CD4-positive, alpha-beta T cell treated with Interleukin-17A for 4 hours (primary cell): Measurements from ENCODE around the gene CHCHD4.

Source experiments
- DNase-seq: peaks from one replicate; pipeline ENCODE4 v3.0.0-alpha.2; 2020; ENCODE audit warnings: mixed read lengths

The CHCHD4 gene

DNA sequence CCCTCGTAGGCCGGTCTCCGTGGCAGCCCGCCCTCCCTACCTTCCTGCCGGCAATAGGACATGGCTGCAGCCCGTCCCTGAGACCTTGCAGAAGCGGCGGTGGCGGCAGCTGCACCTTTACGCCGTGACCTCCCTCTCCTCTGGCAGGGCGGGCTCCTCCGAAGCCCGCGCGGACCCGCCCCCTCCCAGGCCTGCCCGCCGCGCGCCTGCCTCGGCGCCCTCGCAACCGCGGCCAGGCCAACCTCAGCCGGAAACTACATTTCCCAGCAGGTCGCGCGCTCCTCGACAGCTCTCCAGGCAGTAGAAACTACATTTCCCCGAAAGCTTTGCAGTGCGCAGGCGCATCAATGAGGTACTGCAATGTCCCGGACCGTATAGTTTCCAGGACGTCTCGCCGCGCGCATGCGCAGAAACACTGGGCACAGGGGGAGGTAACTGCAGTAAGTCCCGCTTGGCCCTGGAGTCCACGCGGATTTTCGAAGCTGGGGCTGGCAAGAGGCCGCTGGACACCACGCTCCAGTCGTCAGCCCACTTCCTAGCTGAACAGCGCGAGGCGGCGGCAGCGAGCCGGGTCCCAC is at the start of gene CHCHD4, which contains the start of gene TMEM43:
Gene CHCHD4 (minus strand): TSS at position 256 of the 578 bp plus-strand sequence. CDS start 194 bp downstream, at position 62.
Gene TMEM43 (plus strand): TSS at position 438 of the 578 bp plus-strand sequence. CDS start 142 bp downstream, outside the sequence.
- DNase-seq, result peak; percentile 98

DNA sequence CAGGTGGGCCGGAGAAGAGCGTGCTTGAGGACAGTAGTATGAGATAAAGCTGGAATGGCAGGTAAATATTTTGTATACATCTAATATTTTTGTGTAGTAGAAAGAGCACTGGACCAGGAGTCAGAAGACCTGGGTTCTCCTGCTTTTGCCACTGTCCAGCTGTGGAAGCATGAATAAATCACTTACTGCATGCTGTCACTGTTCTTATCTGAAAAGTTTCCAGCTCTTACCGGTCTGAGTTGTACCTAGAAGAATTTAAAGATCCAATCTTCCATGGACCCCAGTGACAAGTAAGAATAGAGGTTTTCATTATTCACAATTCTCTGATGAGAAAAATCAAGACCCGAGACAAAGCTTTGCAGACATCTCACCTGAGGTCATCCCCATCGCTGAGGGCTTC is 47.8 kb upstream of the CHCHD4 start:
- DNase-seq, result no peak

DNA sequence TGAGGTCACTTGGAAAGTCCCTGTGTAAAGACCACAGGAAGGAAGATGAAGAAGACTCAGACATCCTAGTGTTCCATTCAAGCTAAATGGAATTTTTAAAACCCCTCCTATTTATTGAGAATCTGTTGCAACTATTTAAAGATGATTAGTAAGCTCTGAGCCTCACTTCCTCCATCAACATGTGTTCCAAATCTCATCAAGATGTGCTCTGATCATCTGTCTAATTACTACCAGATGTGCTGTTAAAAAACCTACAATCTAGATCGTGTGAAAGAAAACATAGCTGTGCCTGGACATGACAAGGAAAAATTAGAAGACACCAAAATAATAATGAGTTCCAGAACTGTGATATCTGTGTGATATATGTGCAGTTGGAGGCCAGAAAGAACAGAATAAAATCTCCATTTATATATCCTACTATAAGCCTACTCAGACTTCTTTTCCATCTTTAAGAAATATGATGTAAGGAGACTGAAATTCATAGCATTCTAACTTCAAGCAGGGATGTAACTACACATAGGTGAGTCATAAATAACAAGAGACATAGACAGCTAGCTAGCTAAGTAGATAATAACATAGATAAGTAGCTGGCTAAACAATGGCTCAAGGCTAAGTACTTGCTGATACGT is 46.0 kb upstream of the CHCHD4 start:
- no peak for DNase-seq

DNA sequence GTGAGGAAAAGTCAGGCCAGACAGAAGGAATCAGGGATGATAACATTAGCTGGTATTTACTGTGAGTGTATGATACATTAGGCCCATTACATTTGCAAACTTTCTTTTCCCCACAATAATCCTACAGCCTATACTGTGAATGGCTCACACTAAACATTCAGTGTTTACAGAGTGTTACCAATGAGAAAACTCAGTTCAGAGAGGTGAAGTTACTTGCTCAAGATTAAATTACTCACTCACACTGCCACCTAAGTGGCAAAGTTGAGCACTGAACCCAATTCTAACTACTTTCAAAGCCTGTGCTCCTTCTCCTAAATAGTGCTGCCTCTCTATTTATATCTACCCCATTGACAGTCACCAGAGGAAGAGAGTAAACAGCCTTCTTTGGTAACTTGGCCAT is 45.2 kb upstream of the CHCHD4 start:
- DNase-seq, result no peak

DNA sequence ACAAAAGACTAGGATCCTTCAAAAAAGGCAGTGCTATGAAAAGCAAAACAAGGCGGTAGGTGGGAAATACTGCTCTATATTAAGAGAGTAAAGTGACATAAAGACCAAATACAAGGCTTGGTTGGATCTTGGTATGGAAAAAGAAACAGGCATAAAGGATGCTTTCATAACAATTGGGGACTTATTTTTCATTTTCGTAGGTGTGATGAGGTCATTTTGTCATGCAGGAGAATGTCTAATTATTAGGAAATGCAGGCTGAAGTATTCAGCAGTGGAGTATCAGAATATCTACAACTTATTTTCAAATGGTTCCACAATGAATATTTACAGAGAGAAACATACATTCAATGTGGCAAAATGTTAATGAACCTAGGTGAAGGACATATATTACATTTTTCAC is 44.8 kb upstream of the CHCHD4 start:
- no peak for DNase-seq

DNA sequence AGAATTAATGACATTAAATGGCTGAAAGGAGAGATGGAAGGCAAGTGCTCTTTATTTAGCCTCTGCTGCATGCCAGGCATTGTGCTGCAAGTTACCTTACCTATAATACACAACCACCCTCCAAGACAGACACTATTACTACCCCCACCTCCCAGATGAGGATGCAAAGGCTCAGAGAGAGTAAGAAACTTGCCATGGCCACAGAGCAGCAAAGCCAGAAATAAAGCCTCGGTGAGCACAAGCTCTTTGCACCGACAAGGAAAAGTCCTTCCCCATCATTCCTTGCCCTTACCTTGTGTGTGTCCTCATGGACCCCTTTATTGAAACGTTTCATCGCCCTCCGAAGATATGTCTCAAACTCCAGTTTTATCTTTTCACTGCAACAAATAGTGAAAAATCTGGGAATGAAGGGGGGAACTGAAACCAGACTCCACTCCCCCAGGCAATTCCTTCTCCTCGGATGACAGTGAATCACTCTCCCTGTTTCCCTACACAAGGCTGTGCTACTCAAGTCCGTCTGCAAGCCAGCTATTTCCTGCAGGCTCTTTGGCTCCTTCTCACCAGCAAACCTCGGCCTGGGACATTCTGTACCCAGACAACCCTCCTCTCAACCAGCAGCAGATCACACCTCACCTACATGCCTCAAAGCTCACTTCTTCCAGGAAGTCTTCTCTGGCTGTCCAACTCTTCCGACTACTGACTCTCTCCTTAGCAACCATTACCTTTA is 42.4 kb upstream of the CHCHD4 start:
- no peak for DNase-seq

DNA sequence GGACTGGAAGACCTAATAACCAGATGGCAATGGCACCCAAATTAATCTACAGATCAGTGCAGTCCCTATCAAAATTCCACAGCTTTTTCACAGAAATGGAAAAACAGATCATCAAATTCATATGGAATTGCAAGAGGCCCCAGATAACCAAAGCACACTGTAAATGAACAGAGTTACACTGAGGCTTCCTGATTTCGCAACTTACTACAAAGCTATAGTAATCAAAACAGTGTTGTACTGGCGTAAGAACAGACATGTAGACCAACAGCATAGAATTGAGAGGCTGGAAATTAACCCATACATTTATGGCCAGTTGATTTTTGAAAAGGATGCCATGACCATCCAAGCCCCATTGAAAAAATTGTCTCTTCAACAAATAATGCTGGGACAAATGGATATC is 37.5 kb upstream of the CHCHD4 start:
- no peak for DNase-seq

DNA sequence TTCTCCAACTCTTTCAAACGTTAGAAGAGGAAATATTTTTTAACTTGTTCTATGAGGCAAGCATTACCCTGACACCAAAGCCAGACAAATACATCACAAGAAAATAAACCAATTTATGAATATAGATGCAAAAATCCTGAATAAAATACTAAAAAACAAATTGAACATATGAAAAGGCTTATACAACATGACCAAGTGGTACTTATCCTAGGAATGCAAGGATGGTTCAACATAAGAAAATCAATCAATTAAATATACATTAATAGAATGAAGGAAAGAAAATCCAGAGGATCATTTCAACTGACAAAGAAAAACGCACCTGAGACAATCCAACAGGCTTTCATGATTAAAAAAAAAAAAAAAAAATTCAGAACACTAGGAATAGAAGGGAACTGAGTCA is 36.6 kb upstream of the CHCHD4 start:
- no peak for DNase-seq

DNA sequence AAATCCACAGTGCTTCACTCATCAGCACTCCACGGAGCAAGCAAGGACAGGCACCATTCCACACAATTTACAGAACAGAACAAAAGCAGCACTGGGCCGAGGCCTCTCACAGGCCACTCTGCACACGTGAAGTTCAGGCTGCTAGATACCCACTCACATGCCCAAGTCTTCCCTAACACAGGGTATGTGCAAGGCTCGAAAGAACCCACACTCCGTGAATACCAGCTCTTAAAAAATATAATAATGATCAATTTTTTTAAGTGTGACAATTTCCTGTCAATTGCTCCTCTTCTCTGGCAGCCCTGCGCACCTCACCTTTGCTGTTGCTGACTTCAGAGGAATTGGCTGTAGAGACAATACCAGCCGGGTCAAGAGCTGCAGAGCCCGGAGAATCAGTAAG is 34.8 kb upstream of the CHCHD4 start:
- no peak for DNase-seq

DNA sequence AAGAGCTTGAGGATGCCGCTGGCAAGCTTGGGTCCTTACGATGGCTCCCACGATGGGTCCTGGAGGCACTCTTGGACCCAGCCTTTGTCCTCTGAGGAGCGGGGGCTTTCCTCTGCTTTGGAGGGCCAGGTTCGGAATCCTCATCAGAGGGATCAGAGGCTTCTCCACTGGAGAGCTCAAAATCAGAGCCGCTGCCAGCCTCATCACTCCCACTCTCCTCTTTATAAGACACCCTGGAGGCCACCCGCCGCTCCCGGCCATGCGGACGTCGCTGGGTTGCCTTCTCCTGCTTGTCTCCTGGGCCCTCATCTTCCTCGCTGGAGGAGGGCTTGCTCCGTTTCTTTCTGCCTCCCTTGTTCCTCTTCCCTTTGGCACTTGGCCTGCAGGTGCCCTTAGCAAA is 33.7 kb upstream of the CHCHD4 start:
- DNase-seq, result no peak

DNA sequence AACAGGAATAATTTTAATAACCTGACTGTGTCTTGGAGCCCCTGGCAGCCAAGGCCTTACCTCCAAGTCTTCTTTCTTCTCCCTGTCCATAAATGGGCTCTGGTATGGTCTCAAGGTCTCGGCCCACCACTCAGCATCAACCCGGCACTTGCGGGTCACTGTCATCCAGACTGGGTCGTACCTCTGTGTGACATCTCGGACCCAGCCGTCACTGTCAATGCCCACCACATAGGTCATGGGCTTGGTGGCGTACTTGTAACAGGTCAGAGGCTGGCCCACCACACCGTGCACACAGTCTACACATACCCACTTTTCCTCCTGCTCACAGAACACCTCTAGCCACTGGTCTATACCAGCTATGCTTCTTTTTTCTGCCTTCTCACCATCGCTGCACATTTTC is 33.3 kb upstream of the CHCHD4 start:
- no peak for DNase-seq

DNA sequence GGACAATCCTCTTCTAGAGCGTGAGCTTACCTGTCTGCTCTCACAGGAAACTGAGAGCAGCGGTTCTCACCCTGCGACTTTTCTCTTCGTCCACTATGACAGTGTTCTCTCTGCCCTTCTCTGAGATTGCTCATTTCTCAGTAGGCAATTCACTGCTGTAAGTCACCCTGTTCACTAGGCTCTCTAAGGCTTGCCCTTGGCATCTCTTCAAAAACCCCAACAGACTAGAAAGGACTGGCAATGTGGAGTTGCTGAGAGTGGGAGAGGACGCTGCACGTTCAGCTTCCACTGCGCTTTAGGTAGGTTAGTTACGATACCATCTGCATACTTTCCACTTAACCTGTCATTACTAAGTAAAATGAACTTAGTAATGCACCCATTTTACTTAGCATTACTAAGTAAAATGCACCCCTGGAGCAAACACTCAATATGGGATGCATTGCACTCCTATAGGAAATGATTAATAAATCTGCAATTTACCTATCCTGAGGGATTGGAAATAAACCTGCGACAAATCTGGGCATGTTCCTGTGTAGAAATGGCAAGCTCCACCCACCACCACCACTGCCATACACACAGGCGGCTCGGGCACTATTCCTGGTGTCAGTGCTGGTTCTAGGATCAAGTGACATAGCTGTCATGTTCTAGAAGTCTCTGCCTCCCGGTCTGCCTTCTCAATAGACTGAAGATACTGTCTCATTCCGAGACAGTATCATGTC is 32.3 kb upstream of the CHCHD4 start:
- DNase-seq, result no peak

DNA sequence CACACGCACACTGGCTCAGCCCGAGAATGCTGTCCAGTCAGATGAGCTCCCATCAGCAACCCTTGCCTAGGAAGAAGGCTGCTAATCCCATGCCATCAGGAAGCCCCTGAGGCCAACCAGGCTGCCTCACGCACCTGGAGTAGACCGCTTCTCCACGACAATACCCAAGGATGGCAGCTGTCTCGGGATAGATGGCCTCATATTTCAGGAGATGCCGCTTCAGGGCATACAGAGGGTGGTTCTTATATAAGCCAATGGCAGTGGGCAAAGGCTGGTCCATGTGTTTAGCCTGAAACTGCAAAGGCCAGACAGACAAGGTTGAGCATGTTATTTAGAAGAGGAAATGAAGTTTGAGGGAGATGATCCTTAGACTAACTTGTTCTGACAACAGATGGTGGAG is 31.5 kb upstream of the CHCHD4 start:
- DNase-seq, result no peak

DNA sequence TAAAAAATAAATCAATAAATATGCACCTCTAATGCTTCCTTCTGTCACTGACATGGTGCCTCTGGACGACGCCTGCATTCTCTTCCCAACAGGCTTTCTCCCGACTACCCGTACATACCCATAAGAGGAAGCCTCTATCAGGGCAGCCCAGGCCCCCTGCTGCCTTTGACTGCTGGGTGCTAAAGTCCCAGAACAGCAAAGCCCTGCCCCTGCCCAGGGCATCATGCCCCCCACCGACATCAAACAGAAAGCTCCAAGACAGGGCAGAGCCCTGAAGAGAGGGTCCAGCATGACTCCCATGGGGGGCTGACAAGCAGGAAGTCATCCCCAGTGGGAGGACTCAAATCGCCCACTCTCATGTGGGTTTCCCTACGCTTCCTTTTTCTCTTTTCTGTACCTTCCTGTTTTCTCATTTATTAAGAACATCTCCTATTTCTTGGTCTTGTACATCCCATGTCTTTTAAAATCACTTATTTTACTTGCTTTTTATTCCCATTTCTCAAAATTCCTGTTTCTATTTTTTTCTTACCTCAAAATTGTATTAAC is 30.3 kb upstream of the CHCHD4 start:
- DNase-seq, result no peak

DNA sequence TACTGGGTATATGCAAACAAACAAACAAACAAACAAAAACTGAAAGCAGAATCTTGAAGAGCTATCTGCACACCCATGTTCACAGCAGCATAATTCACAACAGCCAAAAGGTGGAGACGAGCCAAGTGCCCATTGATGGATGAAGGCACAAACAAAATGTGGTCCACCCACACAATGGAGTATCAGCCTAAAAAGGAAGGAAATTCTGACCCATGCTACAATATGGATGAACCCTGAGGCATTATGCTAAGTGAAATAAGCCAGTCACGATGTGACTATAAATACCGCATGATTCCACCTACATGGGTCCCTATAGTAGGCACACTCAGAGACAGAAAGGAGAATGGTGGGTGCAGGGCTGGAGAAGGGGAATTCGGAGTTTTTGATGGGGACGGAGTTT is 29.6 kb upstream of the CHCHD4 start:
- no peak for DNase-seq

DNA sequence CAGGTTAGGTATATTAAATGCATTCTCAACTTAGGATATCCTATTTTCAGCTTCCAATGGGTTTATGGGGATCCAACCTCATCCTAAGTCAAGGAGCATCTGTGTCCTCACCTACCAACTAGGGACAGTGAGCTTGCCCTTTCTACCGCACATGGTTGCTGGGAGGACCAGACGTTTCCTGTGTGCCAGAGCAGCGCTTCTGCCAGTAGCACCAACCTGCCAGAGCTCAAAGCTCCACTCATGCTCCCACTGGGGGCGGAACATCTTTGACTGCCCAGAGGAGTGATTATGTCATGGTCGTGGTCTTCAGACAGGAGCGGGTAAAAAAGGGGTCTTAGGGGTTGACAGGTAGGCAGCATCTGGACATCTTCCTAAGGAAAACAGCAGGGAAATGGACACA is 29.0 kb upstream of the CHCHD4 start:
- no peak for DNase-seq

DNA sequence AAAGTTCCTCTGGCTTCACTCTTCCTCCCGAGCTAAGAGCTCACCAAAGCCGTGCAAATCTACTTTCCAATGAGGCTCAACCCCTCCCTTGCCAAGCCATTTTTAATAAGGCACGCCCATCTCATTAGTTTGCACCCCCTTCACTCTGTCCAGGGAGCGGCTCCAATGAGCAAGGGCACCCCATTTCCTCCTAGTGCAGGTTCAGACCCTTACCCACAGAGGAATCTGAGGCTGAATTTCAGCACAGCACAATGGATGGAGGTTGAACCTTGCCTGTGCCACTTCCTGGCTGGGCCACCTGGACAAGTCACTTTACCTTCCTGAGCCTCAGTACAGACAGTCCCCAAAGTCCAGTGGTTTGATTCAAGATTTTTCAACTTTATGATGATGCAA is 28.3 kb upstream of the CHCHD4 start:
- no peak for DNase-seq

DNA sequence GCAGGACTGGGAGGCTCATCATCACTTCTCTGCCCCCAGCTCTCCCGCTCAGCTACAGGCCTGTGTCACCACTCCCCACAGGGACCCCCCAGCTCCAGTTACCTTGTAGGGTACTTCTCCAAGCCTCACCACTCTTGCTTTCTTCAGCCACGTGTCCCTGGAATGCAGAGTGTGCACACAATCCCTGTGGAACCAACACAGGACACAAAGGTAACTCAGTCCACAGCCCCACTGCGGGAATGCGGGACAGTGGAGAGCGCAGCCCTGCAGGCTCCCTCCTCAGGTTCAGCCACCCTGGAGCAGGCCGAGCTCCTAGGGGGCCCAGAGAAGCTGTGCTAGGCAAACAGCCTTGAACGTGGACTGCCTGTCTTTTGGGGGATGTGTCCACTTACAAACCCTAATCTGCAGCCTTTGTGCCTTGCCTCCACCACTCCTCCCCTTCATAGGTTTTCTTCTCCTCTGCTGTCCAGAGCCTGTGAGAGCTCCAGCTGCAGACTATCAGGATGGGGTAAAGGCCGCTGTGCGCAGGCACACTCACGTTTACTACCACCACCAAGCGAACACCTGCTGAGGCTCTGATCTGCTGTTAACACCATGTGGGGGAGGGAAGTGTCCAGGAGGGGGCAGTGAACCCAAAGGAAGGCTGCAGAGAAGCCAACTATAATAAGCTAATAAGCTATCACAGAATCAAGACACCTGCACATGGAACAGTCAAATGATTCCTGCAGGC is 27.7 kb upstream of the CHCHD4 start:
- peak; percentile 43 for DNase-seq

DNA sequence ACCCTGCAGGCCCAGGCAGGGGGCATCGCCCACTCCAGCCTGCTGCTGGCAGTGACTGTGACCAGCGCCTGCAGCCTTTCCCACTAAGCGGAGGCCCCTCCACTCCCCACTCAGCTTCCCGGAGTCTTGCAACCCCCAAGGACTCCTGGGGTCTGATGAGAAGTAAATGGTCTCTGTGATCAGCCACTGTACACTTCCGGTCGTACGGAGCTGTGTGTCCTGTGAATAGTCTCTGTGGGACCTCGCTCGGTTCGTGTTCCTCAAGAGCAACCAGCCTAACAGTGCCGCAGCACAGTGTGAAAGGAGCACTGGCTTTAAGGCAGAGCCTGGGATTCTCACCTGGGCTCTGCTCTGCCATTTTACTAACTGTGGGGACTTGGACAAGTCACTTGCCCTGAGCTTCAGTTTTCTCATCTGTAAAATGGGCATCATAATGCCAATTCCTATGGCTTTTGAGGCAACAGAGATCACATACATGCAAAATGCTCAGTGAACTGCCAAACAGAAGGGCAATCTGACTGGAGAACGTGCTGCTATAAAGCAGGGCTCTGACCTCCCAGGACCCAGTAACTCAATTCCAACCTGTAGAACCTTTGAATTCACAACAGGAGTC is 26.9 kb upstream of the CHCHD4 start:
- no peak for DNase-seq

DNA sequence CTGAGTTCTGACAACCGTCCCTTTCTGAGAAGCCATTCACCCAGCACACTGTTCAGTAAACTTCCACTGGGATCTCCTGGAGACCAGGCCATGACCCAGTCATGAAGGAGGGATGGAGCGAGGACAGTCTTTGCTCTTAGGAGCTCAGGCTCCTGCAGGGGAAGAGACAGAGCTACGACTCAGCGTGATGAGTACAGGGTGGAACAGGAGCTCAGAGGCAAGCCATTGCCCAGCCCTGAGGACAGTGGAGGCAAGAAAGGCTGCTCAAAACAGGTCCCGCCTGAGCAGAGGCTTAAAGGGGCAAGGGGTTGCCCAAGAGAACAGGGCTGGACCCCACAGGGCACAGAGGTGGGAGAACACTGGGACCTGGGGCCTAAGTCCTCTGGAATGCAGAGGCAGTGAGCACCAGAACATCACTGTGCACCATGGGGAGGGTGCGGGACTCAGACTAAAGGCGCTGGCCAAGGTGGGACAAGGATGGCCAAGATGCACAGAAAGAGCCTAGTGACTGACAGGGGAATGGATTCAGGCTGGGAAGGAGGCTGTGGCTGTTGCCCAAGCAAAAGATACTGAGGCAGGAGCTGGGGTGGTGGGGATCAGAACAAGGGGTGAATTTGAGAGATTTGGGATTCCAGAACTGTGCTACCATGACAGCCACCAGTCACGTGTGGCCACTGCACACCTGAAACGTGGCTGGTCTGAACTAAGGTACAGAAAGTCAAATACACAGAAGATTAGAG is 26.0 kb upstream of the CHCHD4 start:
- no peak for DNase-seq

DNA sequence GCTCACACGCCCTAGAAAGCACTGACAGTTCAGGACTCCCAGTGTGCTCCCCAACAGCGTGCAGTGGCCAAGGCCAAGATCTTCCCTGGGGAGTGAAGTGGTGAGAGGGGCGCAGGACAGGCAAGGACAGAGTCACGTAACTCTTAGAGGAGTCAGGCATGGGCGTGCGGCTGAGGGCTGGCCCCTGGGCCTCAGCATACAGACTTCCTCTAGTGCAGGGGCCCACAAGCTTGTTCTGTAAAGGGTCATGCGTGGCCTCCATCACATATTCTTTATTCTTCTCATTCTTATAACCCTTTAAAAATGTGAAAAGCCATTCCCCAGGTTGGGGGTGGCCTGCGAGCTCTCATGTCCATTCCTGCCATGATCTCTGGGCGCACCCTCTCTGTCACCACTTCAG is 25.4 kb upstream of the CHCHD4 start:
- no peak for DNase-seq
